SH-SY5Y (cell line): ENCODE data around the gene REM2.

Source experiments
- GATA2 ChIP-seq: IDR thresholded peaks from 2 replicates; pipeline ENCODE4 v1.6.1; 2011; ENCODE audit warnings: mild to moderate bottlenecking, low read depth, low read length
- GATA3 ChIP-seq: IDR thresholded peaks from 2 replicates; pipeline ENCODE4 v1.6.1; 2011; ENCODE audit warnings: low read depth, mild to moderate bottlenecking, low read length, moderate library complexity

DNA sequence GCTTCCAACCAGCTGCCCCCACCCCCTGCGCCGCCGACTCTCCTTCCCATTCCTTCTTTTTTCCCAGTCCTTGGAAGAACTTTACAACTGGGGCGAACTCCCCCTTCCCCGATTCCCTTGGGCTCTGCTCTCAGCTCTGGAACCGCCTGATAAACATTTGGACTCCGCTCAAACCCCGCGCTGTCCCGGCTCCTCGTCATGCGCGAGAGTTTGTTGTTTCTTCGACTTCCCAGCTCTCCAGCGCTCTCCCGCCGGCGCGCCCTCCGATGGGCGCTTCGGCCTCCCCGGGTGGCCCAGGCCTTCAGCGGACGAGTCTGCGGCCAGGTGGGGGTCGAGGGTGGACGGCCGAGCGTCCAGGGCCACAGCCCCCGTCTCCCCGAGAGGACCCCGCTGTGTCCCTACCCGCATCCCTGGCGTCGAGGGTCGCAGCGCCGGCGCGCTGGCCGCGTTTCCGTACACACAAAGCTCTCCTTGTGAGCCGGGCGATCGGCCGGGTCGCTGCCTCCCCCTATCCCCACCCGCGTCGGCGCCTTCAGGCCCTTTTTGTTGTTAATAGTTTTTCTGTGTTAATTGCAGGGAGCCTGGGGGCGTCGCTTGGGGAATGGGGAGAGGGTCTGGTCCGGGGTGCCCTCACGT is 45.8 kb upstream of the REM2 start:
- no peak for TF ChIP-seq GATA3
- TF ChIP-seq GATA2: no peak
